ENCODE data around the gene SMLR1. TPM values are rescaled to one million over a fixed set of nuclear protein-coding genes. Genes with fewer than 3 reads are reported as not detected.

Gene SMLR1
- total RNA-seq, 1 experiment from 2014 or later: 0.08 TPM

GRCh38 chr6:130873746-130874145 is 46.5 kb downstream of the SMLR1 start:
- CTCF ChIA-PET: no interaction called here
- intact Hi-C loops (cut with micrococcal nuclease; ENCODE audit: unreplicated experiment): loop anchor here (5.0 to 10.0 kb wide), 2 partner anchors 551 to 751 kb away; partner anchors contain the start of gene MED23
- no TSS peak for BruUV-seq (replicated peaks)

GRCh38 chr6:130879826-130880225 is 52.6 kb downstream of the SMLR1 start:
- Histone ChIP-seq H3K27ac (ENCODE audit: low read length) (no peak overlapping the region), H3K27me3 (ENCODE audit: control insufficient read depth, insufficient read depth, low read length) (no peaks in the 10 kb centered on the region), H3K4me3 (ENCODE audit: low read depth in 2 of 2, low read length in 2 of 2) (no peak overlapping the region), H3K4me1 (ENCODE audit: control insufficient read depth, insufficient read depth, low read length) (no peaks in the 10 kb centered on the region), H3K9me3 (ENCODE audit: control insufficient read depth, insufficient read depth, low read depth, low read length) (no peaks in the 10 kb centered on the region), H3K36me3 (ENCODE audit: control insufficient read depth, insufficient read depth, low read length) (no peaks in the 10 kb centered on the region; the same call in 1 of the 2 replicates)
- no peak for TF ChIP-seq REST (IDR thresholded peaks at IDR 0.05; ENCODE audit: insufficient read depth in 1 of 2, low read depth in 2 of 2, low read length in 1 of 2)
- TF ChIP-seq SIN3A (IDR thresholded peaks at IDR 0.05; ENCODE audit: borderline replicate concordance, insufficient read depth, low read depth, low read length): no peak
- no peak for TF ChIP-seq CTCF (IDR thresholded peaks at IDR 0.05)
- no peak for TF ChIP-seq POLR2AphosphoS5 (IDR thresholded peaks at IDR 0.05; ENCODE audit: low read depth, low read length)
- TF ChIP-seq TCF7L2 (IDR thresholded peaks at IDR 0.05; ENCODE audit: low read depth, low read length): no peak
- CTCF ChIA-PET: no interaction called here
- DNase-seq (ENCODE audit: low read depth, low spot score) (no peak), ATAC-seq (no peak)
- intact Hi-C loops (cut with micrococcal nuclease; ENCODE audit: unreplicated experiment) (loop anchor here (10.0 kb wide), 1 partner anchor 745 kb away; the partner anchor contains the start of gene MED23), in situ Hi-C loops (cut with HindIII; ENCODE audit: low pct_unique_long_range_greater_than_20kb, low sequenced_read_pairs) (no loop called here)
- BruUV-seq (replicated peaks): no TSS peak
- POLR2A ChIA-PET: no interaction called here

More at GRCh38 chr6:130873746-130874145, 46.5 kb downstream of the SMLR1 start:
- TF ChIP-seq POLR2AphosphoS5 (IDR thresholded peaks at IDR 0.05; ENCODE audit: low read depth, low read length): no peak
- TF ChIP-seq CTCF (IDR thresholded peaks at IDR 0.05): no peak
- TF ChIP-seq SIN3A (IDR thresholded peaks at IDR 0.05; ENCODE audit: borderline replicate concordance, insufficient read depth, low read depth, low read length): no peak
- Histone ChIP-seq H3K4me3 (ENCODE audit: low read depth in 2 of 2, low read length in 2 of 2) (no peak overlapping the region), H3K27me3 (ENCODE audit: control insufficient read depth, insufficient read depth, low read length) (no peaks in the 10 kb centered on the region), H3K9me3 (ENCODE audit: control insufficient read depth, insufficient read depth, low read depth, low read length) (no peaks in the 10 kb centered on the region), H3K27ac (ENCODE audit: low read length) (no peak overlapping the region), H3K4me1 (ENCODE audit: control insufficient read depth, insufficient read depth, low read length) (no peaks in the 10 kb centered on the region), H3K36me3 (ENCODE audit: control insufficient read depth, insufficient read depth, low read length) (peaks cover 3% of the 10 kb centered on the region)
- ATAC-seq: no peak
- POLR2A ChIA-PET: no interaction called here
- no peak for DNase-seq (ENCODE audit: low read depth, low spot score)
- in situ Hi-C loops (cut with HindIII; ENCODE audit: low pct_unique_long_range_greater_than_20kb, low sequenced_read_pairs): no loop called here

Data from Panc1 (cell line).